ENCODE measurements around the gene AP1S1. TPM values are rescaled to one million over a fixed set of nuclear protein-coding genes. Genes with fewer than 3 reads are reported as not detected.
A peak's percentile ranks its signal among the peaks of the same experiment; 100 is the strongest.

AP1S1 gene
- total and polyA plus RNA-seq, 2 of the 13 experiments (the other 11 are each of a cell fraction or from before 2014, with no cell fraction given), result 57.5 to 68.1 TPM

- TF ChIP-seq, protein P1, sequence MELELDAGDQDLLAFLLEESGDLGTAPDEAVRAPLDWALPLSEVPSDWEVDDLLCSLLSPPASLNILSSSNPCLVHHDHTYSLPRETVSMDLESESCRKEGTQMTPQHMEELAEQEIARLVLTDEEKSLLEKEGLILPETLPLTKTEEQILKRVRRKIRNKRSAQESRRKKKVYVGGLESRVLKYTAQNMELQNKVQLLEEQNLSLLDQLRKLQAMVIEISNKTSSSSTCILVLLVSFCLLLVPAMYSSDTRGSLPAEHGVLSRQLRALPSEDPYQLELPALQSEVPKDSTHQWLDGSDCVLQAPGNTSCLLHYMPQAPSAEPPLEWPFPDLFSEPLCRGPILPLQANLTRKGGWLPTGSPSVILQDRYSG (CRISPR knock-in tag; IDR thresholded peaks at IDR 0.05), result no peak
- 0 out of 2 replicates have a peak, but pooled peaks have one; percentile 39 for TF ChIP-seq DR1 (CRISPR knock-in tag; IDR thresholded peaks at IDR 0.05)
- peak; percentile 73 for TF ChIP-seq ARID5B (CRISPR knock-in tag; IDR thresholded peaks at IDR 0.05)
- no peak for TF ChIP-seq EHMT2 (IDR thresholded peaks at IDR 0.05; ENCODE audit: borderline replicate concordance, low read depth, low read length)
- TF ChIP-seq ZNF10 (CRISPR knock-in tag; IDR thresholded peaks at IDR 0.05; ENCODE audit: borderline replicate concordance, low read depth), result no peak
- no peak for TF ChIP-seq ZNF124 (CRISPR knock-in tag; IDR thresholded peaks at IDR 0.05)
- no peak for TF ChIP-seq CSRNP2 (CRISPR knock-in tag; conservative IDR thresholded peaks at IDR 0.05; ENCODE audit: low read depth)
- no peak for TF ChIP-seq SATB2 (CRISPR knock-in tag; IDR thresholded peaks at IDR 0.05)
- TF ChIP-seq TFE3 (CRISPR knock-in tag; IDR thresholded peaks at IDR 0.05), result peak; percentile 35; the same call in 1 of the 2 replicates
- TF ChIP-seq, protein P2, sequence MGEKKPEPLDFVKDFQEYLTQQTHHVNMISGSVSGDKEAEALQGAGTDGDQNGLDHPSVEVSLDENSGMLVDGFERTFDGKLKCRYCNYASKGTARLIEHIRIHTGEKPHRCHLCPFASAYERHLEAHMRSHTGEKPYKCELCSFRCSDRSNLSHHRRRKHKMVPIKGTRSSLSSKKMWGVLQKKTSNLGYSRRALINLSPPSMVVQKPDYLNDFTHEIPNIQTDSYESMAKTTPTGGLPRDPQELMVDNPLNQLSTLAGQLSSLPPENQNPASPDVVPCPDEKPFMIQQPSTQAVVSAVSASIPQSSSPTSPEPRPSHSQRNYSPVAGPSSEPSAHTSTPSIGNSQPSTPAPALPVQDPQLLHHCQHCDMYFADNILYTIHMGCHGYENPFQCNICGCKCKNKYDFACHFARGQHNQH (CRISPR knock-in tag; IDR thresholded peaks at IDR 0.05), result peak; percentile 74; the same call in 1 of the 2 replicates
- no peak for TF ChIP-seq ZNF629 (CRISPR knock-in tag; conservative IDR thresholded peaks at IDR 0.05)
- TF ChIP-seq, protein P3, sequence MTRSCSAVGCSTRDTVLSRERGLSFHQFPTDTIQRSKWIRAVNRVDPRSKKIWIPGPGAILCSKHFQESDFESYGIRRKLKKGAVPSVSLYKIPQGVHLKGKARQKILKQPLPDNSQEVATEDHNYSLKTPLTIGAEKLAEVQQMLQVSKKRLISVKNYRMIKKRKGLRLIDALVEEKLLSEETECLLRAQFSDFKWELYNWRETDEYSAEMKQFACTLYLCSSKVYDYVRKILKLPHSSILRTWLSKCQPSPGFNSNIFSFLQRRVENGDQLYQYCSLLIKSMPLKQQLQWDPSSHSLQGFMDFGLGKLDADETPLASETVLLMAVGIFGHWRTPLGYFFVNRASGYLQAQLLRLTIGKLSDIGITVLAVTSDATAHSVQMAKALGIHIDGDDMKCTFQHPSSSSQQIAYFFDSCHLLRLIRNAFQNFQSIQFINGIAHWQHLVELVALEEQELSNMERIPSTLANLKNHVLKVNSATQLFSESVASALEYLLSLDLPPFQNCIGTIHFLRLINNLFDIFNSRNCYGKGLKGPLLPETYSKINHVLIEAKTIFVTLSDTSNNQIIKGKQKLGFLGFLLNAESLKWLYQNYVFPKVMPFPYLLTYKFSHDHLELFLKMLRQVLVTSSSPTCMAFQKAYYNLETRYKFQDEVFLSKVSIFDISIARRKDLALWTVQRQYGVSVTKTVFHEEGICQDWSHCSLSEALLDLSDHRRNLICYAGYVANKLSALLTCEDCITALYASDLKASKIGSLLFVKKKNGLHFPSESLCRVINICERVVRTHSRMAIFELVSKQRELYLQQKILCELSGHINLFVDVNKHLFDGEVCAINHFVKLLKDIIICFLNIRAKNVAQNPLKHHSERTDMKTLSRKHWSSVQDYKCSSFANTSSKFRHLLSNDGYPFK (CRISPR knock-in tag; IDR thresholded peaks at IDR 0.05; ENCODE audit: borderline replicate concordance), result no peak
- no peak for TF ChIP-seq AGO1 (IDR thresholded peaks at IDR 0.05; ENCODE audit: low read depth, low read length, poor library complexity, severe bottlenecking)
- TF ChIP-seq FOXA3 (CRISPR knock-in tag; IDR thresholded peaks at IDR 0.05), result peak; percentile 85
- no peak for TF ChIP-seq ZNF432 (CRISPR knock-in tag; IDR thresholded peaks at IDR 0.05; ENCODE audit: borderline replicate concordance)
These were observed 32.0 kb upstream of the AP1S1 start (continued) for GRCh38 chr7:101121991-101122932.

Data from HepG2 (cell line).